ENCODE results near the gene FAM114A1. TPM values are rescaled to one million over a fixed set of nuclear protein-coding genes. Genes with fewer than 3 reads are reported as not detected.

FAM114A1 gene
- total and polyA plus RNA-seq, 2 of the 8 experiments (the other 6 are each of a cell fraction or from before 2014, with no cell fraction given), result 9.5 to 12.0 TPM

GRCh38 chr4:38989487-38989886, 121.9 kb downstream of the FAM114A1 start (continued):
- TF ChIP-seq JUN (IDR thresholded peaks at IDR 0.05; ENCODE audit: low read depth, low read length) (no peak), PHF8 (conservative IDR thresholded peaks at IDR 0.05; ENCODE audit: low read depth, low read length) (no peak)

Measured in H1 (cell line).